ENCODE results near the gene OSBPL10.

Gene OSBPL10

GRCh38 chr3:31836131-31837075 lies 144.7 kb downstream of the OSBPL10 start:
- Histone ChIP-seq H3K36me3 (no peaks in the 10 kb centered on the region), H3K27ac (no peak overlapping the region), H3K9me3 (no peaks in the 10 kb centered on the region), H3K27me3 (no peaks in the 10 kb centered on the region), H3K4me3 (no peak overlapping the region), H3K4me1 (peaks cover 0 to 21% (median 3%) of the 10 kb centered on the region in 4 donors)
- intact Hi-C loops (cut with DNase I; ENCODE audit: low total_unique reads): no loop called here
- no peak for TF ChIP-seq CTCF (IDR thresholded peaks at IDR 0.05)
- no peak for DNase-seq

GRCh38 chr3:31833391-31834190 lies 147.5 kb downstream of the OSBPL10 start:
- H3K4me1 ChIP-seq: peaks cover 0 to 21% (median 3%) of the 10 kb centered on the region in 4 donors
- intact Hi-C loops (cut with DNase I; ENCODE audit: low total_unique reads): no loop called here
- no peak for TF ChIP-seq CTCF (IDR thresholded peaks at IDR 0.05)
- no peaks in the 10 kb centered on the region for H3K36me3 ChIP-seq
- no peaks in the 10 kb centered on the region for H3K9me3 ChIP-seq
- DNase-seq: no peak
- no peak overlapping the region for H3K27ac ChIP-seq
- H3K4me3 ChIP-seq: no peak overlapping the region
- no peaks in the 10 kb centered on the region for H3K27me3 ChIP-seq

- Histone ChIP-seq H3K4me3 (no peak overlapping the region), H3K9me3 (no peaks in the 10 kb centered on the region), H3K4me1 (peaks cover 0 to 21% (median 3%) of the 10 kb centered on the region in 4 donors), H3K27ac (no peak overlapping the region), H3K36me3 (no peaks in the 10 kb centered on the region), H3K27me3 (no peaks in the 10 kb centered on the region)
- no peak for TF ChIP-seq CTCF (IDR thresholded peaks at IDR 0.05)
- intact Hi-C loops (cut with DNase I; ENCODE audit: low total_unique reads): no loop called here
- DNase-seq: no peak
These were observed 148.5 kb downstream of the OSBPL10 start for GRCh38 chr3:31832551-31832950.

- Histone ChIP-seq H3K9me3 (no peaks in the 10 kb centered on the region), H3K4me1 (peaks cover 0 to 16% (median 2%) of the 10 kb centered on the region in 4 donors), H3K27ac (no peak overlapping the region), H3K27me3 (no peaks in the 10 kb centered on the region), H3K36me3 (no peaks in the 10 kb centered on the region), H3K4me3 (no peak overlapping the region)
- TF ChIP-seq CTCF (IDR thresholded peaks at IDR 0.05): no peak
- DNase-seq: no peak
- intact Hi-C loops (cut with DNase I; ENCODE audit: low total_unique reads): no loop called here
These were observed 149.5 kb downstream of the OSBPL10 start for GRCh38 chr3:31831591-31831990.

- Histone ChIP-seq H3K27ac (no peak overlapping the region), H3K9me3 (no peaks in the 10 kb centered on the region), H3K27me3 (no peaks in the 10 kb centered on the region), H3K4me1 (no peaks in the 10 kb centered on the region), H3K4me3 (no peak overlapping the region), H3K36me3 (no peaks in the 10 kb centered on the region)
- DNase-seq: no peak
- intact Hi-C loops (cut with DNase I; ENCODE audit: low total_unique reads): no loop called here
- TF ChIP-seq CTCF (IDR thresholded peaks at IDR 0.05): no peak
These were observed 151.1 kb downstream of the OSBPL10 start for GRCh38 chr3:31829826-31830426.

Measured in tibial artery (tissue), 4 donors.